K562 (cell line): ENCODE data around the gene EPHA1. TPM values are rescaled to one million over a fixed set of nuclear protein-coding genes. Genes with fewer than 3 reads are reported as not detected.

Experiments
- BRD9 ChIP-seq: fragments of 450-650 bp; IDR thresholded peaks from 2 replicates; pipeline ENCODE4 v1.6.1; 2018; ENCODE audit warnings: low read depth; ENCODE audit not compliant: partially characterized antibody
- ETV1 ChIP-seq: fragments of 450-650 bp; conservative IDR thresholded peaks from 2 replicates; pipeline ENCODE4 v1.6.1; 2016; ENCODE audit warnings: missing genetic modification characterization, control low read depth, low read depth, missing compliant biosample characterization
- HDAC3 ChIP-seq: fragments of 450-650 bp; IDR thresholded peaks from 2 replicates; pipeline ENCODE4 v1.6.1; 2018; ENCODE audit warnings: borderline replicate concordance, mild to moderate bottlenecking, moderate library complexity; ENCODE audit not compliant: partially characterized antibody
- HLTF ChIP-seq: fragments of 450-650 bp; IDR thresholded peaks from 2 replicates; pipeline ENCODE4 v1.6.1; 2016
- HNRNPUL1 ChIP-seq: fragments of 200-400 bp; formaldehyde crosslinking; IDR thresholded peaks from 2 replicates; pipeline ENCODE4 v1.6.1; 2017; ENCODE audit warnings: low read length
- LCOR ChIP-seq: sonication (generic); formaldehyde crosslinking; IDR thresholded peaks from 2 replicates; pipeline ENCODE4 v1.8.0; 2022; ENCODE audit warnings: mild to moderate bottlenecking, missing genetic modification reagents
- MAZ ChIP-seq, 2 experiments: fragments of 450-650 bp in 1 of 2; sonication (generic) in 1 of 2; formaldehyde crosslinking; IDR thresholded peaks in 1 of 2; conservative IDR thresholded peaks in 1 of 2; 2 replicates each; pipeline versions ENCODE4 v1.4.0 to v1.5.0; 2020; ENCODE audit warnings: mild to moderate bottlenecking in 1 of 2, missing genetic modification reagents in 1 of 2
- MCM3 ChIP-seq: fragments of 450-650 bp; IDR thresholded peaks from 2 replicates; pipeline ENCODE4 v1.6.1; 2016
- NELFE ChIP-seq: IDR thresholded peaks from 2 replicates; pipeline ENCODE4 v1.6.1; 2011; ENCODE audit warnings: mild to moderate bottlenecking; ENCODE audit not compliant: insufficient read depth, insufficient read length
- NR2F6 ChIP-seq: fragments of 450-650 bp; formaldehyde crosslinking; IDR thresholded peaks from 2 replicates; pipeline ENCODE4 v1.4.0; 2020; ENCODE audit warnings: mild to moderate bottlenecking
- NR3C1 ChIP-seq: sonication (generic); formaldehyde crosslinking; IDR thresholded peaks from 2 replicates; pipeline ENCODE4 v1.8.1; 2022; ENCODE audit warnings: missing genetic modification reagents
- POLR2A ChIP-seq: fragments of 450-650 bp; conservative IDR thresholded peaks from 2 replicates; pipeline ENCODE4 v1.6.1; 2016
- PRMT5 ChIP-seq: sonication (generic); formaldehyde crosslinking; IDR thresholded peaks from 2 replicates; pipeline ENCODE4 v1.5.0; 2020; ENCODE audit warnings: missing genetic modification reagents
- RBM17 ChIP-seq: fragments of 200-400 bp; formaldehyde crosslinking; IDR thresholded peaks from 2 replicates; pipeline ENCODE4 v1.6.1; 2017; ENCODE audit warnings: low read depth, mild to moderate bottlenecking, low read length, borderline replicate concordance
- SIRT6 ChIP-seq: IDR thresholded peaks from one replicate; pipeline ENCODE4 v1.6.1; 2012; ENCODE audit warnings: low read depth, mild to moderate bottlenecking, control low read depth, inconsistent platforms, low read length, moderate library complexity
- SNIP1 ChIP-seq: fragments of 450-650 bp; IDR thresholded peaks from 2 replicates; pipeline ENCODE4 v1.7.1; 2017; ENCODE audit warnings: low read depth, mild to moderate bottlenecking
- SP1 ChIP-seq: sonication (generic); formaldehyde crosslinking; IDR thresholded peaks from 2 replicates; pipeline ENCODE4 v1.8.1; 2022; ENCODE audit warnings: mild to moderate bottlenecking, missing genetic modification reagents
- ZC3H11A ChIP-seq: IDR thresholded peaks from 2 replicates; pipeline ENCODE4 v1.6.1; 2012; ENCODE audit warnings: low read depth, low read length, improper control_type of control experiment
- ZFPM2 ChIP-seq: fragments of 250-450 bp; sonication (Bioruptor Pico); IDR thresholded peaks from 2 replicates; pipeline ENCODE4 v1.5.1; 2022; ENCODE audit warnings: mild to moderate bottlenecking
- ZNF133 ChIP-seq: fragments of 250-450 bp; sonication (Bioruptor Pico); IDR thresholded peaks from 2 replicates; pipeline ENCODE4 v1.4.0; 2020; ENCODE audit warnings: mild to moderate bottlenecking
- ZNF324 ChIP-seq: fragments of 250-450 bp; sonication (Bioruptor Pico); IDR thresholded peaks from 2 replicates; pipeline ENCODE4 v1.4.0; 2020; ENCODE audit warnings: mild to moderate bottlenecking
- ZNF444 ChIP-seq: fragments of 250-450 bp; sonication (Bioruptor Pico); IDR thresholded peaks from 2 replicates; pipeline ENCODE4 v1.4.0; 2020; ENCODE audit warnings: mild to moderate bottlenecking, moderate library complexity
- polyA plus RNA-seq, 8 experiments: library from polyadenylated mRNA; depleted of rRNA in 4 of 8; stranded (reverse) in 5 of 8; unstranded in 3 of 8; fragments of >200 nt; fragmentation: Nextera tagmentation in 2 of 8; fragmentation: Illumina TruSeq in 1 of 8; extraction: Ambion mirVana in 2 of 8; extraction: Trizol in 1 of 8; gene quantifications; 2 replicates each; pipeline versions ENCODE4 v1.2.1 to v1.2.3, GENCODE V29; 2011 to 2014; ENCODE audit warnings: inconsistent platforms in 1 of 8, missing spikeins in 1 of 8
- total RNA-seq, 7 experiments: library from RNA; depleted of rRNA in 6 of 7; stranded (reverse); fragments of >200 nt in 6 of 7; fragmentation: Illumina TruSeq in 2 of 7; extraction: Trizol in 2 of 7; gene quantifications; 2 replicates each; pipeline versions ENCODE4 v1.2.1 to v1.2.3, GENCODE V29; 2011 to 2021; ENCODE audit warnings: low replicate concordance in 1 of 7
- TF ChIP-seq, protein P1 (sequence below): fragments of 450-650 bp; formaldehyde crosslinking; IDR thresholded peaks from 2 replicates; pipeline ENCODE4 v1.4.0; 2020; ENCODE audit warnings: mild to moderate bottlenecking, moderate library complexity
- TF ChIP-seq, protein P2 (sequence below): sonication (generic); formaldehyde crosslinking; IDR thresholded peaks from 2 replicates; pipeline ENCODE4 v1.8.1; 2023; ENCODE audit warnings: mild to moderate bottlenecking, missing genetic modification reagents, moderate library complexity
- TF ChIP-seq, protein P3 (sequence below): fragments of 250-450 bp; sonication (Bioruptor Pico); IDR thresholded peaks from 2 replicates; pipeline ENCODE4 v1.5.0; 2021
- TF ChIP-seq, protein P4 (sequence below): IDR thresholded peaks from 2 replicates; pipeline ENCODE4 v1.6.1; 2016; ENCODE audit warnings: missing genetic modification characterization, missing compliant biosample characterization

EPHA1 gene
- total and polyA plus RNA-seq, 9 of the 15 experiments (the other 6 are each of a cell fraction or from before 2014, with no cell fraction given) = 0.22 to 0.57 (median 0.32) TPM; not detected in 6

DNA sequence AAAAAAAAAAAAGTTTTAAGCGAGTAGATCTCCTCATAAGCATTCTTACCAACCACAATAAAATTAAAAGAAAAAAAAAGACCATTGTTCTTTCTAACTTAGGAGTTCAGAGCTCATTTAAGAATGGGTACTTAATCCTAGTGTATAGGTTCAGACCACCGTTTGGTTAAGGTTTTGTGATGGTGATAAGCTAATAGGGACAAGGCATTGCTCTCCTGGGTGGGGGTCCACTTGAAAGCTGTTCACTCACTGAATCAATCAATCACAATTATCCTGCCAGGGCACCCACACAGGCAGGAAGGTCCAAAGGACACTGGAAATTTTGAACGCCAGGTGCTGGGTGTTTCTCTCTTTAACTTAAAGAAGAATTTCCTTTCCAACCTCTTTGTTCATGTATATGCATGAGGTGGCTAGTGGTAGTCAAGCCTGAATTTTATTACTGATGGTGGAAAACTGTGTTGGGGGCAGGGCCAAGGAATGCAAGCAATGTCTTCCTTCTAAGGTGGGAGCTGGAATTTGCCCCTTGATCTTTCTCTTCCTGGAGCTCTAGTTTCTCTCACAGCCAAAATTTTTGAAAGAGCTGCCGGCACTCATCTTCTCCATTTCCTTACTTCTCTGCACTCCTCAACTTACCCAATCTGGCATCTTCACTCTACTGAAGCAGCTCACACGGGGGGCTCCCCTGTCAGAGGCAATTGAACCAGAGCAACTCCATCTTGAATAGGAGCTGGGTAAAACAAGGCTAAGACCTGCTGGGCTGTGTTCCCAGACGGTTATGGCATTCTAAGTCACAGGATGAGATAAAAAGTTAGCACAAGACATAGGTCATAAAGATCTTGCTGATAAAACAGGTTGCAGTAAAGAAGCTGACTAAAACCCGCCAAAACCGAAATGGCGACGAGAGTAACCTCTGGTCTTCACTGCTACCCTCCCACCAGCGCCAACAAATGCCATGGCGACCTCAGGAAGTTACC, 38.7 kb downstream of the EPHA1 start (continued):
- TF ChIP-seq MCM3 (no peak), MAZ (CRISPR knock-in tag; conservative IDR thresholded peaks at IDR 0.05 in 1 of 2, IDR thresholded peaks at IDR 0.05 in 1 of 2) (peak in 1 of 2 experiments; percentile 86; a peak in 2 of 4 replicates), PRMT5 (CRISPR knock-in tag) (no peak), BRD9 (no peak), ZC3H11A (no peak), ZNF133 (peak; percentile 99), RBM17 (no peak), HLTF (no peak), ETV1 (peak; percentile 83), NR3C1 (no peak), ZFPM2 (CRISPR knock-in tag) (no peak), ZNF324 (CRISPR knock-in tag) (peak; percentile 78), POLR2A (no peak), SIRT6 (no peak), NR2F6 (0 out of 2 replicates have a peak, but pooled peaks have one; percentile 44), NELFE (no peak), SP1 (CRISPR knock-in tag) (no peak), ZNF444 (peak; percentile 86; the same call in 1 of the 2 replicates), LCOR (no peak), HDAC3 (no peak), SNIP1 (no peak), HNRNPUL1 (no peak)
- TF ChIP-seq, protein P1, sequence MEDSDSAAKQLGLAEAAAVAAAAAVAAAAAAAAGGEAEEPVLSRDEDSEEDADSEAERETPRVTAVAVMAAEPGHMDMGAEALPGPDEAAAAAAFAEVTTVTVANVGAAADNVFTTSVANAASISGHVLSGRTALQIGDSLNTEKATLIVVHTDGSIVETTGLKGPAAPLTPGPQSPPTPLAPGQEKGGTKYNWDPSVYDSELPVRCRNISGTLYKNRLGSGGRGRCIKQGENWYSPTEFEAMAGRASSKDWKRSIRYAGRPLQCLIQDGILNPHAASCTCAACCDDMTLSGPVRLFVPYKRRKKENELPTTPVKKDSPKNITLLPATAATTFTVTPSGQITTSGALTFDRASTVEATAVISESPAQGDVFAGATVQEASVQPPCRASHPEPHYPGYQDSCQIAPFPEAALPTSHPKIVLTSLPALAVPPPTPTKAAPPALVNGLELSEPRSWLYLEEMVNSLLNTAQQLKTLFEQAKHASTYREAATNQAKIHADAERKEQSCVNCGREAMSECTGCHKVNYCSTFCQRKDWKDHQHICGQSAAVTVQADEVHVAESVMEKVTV (CRISPR knock-in tag) = peak; percentile 47; the same call in 1 of the 2 replicates
- TF ChIP-seq, protein P2, sequence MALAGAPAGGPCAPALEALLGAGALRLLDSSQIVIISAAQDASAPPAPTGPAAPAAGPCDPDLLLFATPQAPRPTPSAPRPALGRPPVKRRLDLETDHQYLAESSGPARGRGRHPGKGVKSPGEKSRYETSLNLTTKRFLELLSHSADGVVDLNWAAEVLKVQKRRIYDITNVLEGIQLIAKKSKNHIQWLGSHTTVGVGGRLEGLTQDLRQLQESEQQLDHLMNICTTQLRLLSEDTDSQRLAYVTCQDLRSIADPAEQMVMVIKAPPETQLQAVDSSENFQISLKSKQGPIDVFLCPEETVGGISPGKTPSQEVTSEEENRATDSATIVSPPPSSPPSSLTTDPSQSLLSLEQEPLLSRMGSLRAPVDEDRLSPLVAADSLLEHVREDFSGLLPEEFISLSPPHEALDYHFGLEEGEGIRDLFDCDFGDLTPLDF = no peak
- TF ChIP-seq, protein P3, sequence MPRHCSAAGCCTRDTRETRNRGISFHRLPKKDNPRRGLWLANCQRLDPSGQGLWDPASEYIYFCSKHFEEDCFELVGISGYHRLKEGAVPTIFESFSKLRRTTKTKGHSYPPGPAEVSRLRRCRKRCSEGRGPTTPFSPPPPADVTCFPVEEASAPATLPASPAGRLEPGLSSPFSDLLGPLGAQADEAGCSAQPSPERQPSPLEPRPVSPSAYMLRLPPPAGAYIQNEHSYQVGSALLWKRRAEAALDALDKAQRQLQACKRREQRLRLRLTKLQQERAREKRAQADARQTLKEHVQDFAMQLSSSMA (CRISPR knock-in tag) = peak; percentile 94
- TF ChIP-seq, protein P4, sequence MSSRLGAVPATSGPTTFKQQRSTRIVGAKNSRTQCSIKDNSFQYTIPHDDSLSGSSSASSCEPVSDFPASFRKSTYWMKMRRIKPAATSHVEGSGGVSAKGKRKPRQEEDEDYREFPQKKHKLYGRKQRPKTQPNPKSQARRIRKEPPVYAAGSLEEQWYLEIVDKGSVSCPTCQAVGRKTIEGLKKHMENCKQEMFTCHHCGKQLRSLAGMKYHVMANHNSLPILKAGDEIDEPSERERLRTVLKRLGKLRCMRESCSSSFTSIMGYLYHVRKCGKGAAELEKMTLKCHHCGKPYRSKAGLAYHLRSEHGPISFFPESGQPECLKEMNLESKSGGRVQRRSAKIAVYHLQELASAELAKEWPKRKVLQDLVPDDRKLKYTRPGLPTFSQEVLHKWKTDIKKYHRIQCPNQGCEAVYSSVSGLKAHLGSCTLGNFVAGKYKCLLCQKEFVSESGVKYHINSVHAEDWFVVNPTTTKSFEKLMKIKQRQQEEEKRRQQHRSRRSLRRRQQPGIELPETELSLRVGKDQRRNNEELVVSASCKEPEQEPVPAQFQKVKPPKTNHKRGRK (tag) = no peak
